HG03097 (cell line): Measurements from ENCODE around the gene APC2.
"Not testable (repeated sequence)": the region's sequence is repeated elsewhere in the genome, so short reads cannot be mapped to it uniquely, and the experiment has no call there.

Source experiments
- ATAC-seq: cut with Tn5 transposase; IDR thresholded peaks from one replicate; pipeline ENCODE4 v1.9.1; 2021; ENCODE audit not compliant: unreplicated experiment, low FRiP score

Gene APC2

DNA sequence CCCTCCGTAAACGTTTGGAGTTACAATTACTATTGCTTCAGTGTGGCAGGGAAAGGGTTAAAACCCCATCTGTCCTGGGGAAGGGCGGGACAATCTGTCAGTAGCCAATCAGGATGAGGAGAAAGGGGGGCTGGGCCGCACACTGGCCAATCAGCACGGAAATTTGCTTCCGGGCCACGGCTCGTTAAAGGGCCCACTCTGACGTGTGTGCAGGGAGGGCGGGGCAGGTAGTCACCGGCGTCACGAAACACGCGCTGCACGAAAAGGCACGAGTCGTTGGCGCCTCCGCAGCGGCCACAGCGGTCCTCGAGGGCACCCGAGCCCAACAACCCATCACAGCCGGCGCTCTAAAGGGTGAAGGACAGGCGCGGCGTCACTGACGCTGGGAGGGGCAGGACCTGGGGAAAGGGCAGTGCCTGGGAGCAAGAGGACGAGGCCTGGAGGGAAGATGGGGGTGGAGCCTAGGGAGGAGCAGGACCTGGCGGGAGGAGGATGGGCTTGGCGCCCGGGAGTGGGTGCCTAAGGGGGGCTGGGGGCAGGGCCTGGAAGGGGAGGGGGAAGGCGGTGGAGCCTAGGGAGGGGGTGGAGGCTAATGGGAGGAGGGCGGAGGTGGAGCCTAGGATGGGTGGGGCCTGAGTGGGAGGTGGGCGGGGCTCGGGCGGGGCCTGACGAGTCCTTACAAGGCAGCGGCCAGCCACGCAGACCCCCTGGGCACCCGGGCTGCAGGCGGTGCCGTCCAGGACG lies 58.0 kb downstream of the APC2 start:
- no peak for ATAC-seq

DNA sequence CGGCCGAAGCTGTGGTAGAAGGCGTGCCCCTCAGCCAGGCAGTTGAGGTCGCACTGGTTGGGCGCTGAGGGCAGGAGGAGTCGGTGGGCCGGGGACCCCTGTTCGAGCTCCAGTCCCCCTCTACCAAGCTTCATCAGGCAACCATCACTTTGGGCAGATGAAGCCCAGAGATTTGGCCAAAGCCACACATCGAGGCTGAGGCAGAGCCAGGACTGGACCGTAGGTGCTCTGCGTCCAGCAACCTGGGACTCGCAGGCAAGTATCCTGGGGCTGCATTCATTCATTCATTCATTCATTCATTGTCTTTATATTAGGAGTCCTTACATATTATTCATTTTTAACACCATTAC lies 58.6 kb downstream of the APC2 start:
- no peak for ATAC-seq

DNA sequence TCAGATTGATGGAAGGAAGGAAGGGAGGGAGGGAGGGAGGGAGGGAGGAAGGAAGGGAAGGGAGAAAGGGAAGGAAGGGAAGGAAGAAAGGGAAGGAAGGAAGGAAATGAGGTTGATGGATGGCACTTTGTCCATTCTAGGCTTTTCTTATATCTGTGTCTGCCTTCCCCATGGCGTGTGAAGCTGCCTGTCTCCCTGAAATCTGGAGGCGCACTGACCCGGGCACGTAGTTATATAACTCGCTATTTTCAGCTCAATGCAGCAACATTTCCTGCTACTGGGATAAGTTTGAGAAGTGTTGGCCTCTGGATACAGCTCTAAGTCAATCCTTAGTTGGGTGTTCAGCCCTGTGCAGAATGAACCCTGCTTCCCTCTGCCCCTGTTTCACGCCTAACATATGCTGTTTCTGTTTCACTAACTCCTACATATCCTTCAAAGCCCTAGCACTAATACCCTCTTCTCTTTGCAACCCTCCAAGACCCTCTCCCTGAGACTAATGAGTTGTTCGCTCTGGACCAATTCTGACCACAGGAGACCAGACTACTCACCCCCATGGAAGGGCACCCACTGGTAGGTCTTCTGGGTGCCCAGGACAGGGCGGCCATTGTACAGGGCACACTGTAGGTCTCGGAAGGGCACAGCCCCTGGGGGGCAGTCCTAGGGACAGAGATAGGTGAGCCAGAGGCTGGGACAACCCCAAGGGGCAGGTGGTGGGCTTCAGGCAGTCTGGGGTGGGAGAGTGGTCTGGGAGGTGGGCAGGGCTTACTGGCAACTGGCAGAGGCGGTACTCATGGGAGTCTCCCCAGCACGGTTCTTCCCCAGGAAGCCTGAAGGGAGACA lies 59.9 kb downstream of the APC2 start:
- ATAC-seq = no peak

DNA sequence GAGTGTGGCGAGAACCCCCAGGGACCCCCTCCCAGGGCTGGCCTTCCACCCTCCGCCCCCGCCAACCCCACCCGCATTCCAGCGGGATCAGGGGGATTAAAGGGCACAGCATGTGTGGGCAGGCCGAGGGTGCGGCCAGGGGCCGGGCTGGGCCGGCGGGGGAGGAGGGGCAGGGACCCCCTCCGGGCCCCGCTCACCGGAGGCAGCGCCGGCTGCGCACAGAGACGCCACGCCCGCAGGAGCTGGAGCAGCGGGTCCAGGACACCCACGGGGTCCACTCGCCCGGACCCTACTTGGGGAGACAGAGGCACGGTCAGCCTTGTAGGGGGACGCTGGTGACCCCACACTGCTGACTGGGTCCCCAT lies 60.5 kb downstream of the APC2 start:
- no peak for ATAC-seq

DNA sequence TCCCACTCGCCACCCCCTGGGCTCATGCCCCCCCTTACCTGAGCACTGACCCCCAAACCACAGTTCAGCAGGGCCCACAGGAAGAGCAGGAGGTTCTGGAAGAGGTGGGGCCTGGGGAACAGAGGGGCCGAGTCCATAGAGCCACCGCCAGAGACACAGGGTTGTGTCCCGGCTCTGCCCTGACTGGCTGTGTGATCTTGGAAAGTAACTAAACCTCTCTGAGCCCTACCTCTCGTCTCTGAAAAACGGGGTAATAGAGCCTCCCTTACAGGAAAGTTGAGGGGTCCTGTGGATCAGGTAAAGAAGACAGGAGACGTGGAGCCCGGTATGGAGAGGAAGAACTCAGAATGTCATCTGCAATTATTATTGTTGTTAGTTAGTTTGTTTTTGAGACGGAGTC lies 60.9 kb downstream of the APC2 start:
- ATAC-seq = no peak

DNA sequence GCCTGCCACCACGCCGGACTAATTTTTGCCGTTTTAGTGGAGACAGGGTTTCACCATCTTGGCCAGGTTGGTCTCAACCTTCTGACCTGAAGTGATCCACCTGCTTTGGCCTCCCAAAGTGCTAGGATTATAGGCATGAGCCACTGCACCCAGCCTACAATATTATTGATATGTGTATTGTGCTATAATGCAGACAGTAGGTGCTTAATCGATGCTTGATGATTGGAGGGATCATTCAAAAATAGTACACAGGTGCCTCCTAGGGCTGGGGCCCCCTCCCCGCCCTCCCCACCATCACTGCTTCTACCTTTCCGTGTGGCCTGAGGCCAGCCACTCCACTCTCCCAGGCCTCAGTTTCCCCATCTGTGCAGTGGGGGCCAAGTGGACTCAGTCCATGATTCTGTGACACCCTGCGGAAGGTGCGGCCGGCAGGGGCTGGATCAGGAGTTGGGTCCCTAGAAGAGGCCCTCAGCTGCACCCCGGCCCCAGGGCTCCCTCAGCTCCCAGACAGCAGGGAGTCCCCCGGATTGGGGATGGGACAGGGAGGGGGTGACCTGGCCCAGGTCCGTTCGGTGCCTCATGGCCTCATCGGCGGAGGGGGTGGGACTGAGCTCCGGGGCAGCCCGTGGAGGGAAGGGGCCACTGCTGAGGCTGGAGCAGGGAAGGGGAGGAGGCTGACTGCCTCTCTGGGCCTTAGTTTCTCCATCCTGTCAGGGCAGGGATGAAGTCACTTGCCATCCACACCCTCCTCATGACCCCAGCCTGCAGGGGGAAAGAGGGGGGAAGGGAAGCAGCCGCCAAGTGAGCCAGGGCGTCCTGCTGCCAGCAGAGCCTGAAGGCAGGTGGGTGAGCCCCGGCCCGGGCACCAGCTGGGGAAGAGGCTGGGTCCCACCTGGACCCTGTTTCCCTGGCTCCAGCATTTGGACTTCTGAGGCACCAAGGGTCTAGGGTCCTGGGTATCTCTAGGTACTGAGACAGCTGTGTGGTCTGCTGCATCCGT lies 61.7 kb downstream of the APC2 start:
- no peak for ATAC-seq

DNA sequence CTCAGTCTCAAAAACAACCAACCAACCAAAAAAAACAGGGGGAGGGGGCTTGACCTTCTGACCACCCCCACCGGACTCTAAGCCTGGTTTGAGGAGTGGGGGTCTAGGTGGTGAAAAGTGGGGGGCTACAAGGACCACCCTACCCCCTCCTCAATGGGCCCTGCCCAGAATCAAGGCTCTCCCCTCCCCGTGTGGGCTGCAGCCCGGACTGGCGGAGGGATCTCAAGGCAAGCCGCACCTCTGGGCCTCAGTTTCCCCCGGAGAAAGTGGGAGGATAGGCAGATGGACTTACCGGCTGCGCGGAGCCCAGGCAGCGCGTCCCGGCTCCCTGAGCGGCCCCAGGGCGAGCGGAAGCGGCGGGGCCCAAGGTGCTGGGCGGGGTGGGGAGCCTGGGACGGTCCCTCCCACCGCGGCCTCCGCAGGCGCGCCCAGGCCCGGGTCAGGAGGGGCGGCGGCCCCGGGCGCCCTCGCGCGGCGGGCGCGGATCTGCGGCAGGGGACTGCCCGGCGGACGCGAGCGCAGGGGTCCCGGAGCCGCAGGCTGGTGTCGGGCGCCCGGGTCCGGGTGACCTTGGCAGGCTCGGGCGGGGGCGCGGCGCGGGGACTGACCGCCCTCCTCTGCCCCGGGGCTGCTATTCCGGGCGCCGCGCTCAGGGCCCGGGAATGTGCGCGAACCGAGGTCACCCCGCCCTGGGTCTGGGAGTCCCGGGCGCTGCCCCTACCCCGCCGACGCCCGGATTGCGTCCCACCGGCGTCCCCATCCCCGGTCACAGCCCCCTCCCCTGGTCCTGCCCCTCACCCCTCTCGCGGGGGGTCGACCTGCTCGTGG lies 63.0 kb downstream of the APC2 start, which contains the start of gene ADAMTSL5:
TSS of gene ADAMTSL5 (minus strand) at position 349 of the 828 bp plus-strand sequence. CDS start 2,076 bp downstream, outside the sequence.
- no peak for ATAC-seq

DNA sequence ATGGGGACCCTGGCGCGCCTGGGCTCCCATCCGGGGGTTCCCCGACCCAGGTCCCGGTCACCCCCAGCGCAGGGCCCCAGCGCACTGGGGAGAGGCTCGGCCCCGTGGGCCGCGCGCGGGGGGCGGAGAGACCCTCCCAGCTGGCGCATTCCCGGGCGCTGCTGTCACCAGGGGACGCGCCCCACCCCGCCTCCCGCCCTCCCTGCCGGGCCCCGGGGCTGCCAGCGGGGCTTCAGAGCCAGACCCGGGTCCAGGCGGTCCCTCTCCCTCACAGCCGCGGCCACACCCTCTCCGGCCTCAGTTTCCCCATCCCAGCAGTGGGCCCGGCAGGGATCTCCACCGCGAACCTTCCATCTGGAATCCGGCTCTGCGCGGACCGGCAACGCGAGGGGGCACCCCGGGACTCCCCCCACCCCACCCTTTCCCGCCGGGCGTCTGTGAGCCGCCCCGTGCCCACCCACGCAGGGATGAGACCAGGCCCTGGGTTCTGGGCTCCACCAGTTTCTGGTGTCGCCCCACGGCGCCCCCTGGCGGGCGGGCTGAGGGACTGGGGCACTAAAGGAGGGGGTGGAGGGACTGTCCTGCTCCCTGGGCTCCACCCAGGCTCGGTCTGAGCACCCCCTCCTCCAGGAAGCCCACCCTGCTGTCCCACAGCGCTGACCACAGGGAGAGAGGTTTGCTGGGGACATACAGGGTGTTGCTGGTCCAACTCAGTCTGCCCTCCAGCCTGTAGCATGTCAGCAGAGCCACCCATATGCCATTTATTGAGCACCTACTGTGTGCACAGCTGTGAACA lies 63.8 kb downstream of the APC2 start:
- ATAC-seq = no peak

DNA sequence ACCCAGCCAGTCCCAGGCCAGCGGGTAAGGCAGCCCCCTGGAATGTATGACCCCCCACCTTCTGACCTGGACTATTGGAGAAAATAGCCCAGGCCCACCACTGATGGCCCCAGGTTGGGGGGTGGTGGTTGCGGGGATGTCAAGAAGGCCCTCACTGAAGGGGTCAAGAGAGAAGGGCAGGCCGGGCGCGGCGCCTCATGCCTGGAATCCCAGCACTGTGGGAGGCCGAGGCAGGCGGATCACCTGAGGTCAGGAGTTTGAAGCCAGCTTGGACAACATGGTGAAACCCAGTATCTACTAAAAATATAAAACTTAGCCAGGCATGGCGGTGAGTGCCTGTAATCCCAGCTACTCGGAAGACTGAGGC lies 64.4 kb downstream of the APC2 start:
- ATAC-seq = no peak

DNA sequence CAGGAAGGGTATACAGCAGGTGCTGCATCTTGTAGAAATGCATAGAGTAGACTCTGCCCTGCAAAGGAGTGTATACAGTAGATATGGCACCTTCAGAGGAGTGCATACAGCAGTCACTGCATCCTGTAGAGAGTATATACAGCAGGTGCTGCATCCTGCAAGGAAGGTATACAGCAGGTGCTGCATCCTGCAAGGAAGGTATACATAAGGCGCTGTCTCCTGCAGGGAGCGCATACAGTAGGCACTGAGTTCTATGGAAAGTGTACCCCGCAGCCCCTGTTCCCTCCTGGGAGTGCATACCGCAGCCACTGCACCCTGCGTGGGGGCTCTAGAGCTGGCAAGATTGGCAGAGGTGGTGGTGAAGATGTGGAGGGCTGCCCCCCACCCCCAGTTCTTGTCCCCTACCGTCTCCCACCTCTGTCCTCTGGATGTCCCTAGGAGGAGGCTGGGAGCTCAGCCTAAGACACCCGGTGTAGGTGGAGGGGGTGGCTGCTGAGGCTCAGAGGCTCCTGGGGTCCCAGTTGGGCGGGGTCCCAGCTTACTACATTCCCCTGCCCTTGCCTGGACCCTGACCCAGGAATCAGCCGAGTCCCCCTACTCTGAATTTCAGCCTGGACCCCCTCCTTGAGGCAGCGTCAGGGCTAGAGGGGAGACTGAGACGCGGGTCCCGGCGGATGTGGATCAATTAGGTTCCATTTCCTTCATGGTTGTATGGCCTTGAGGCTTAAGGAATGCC lies 65.2 kb downstream of the APC2 start:
- no peak for ATAC-seq

DNA sequence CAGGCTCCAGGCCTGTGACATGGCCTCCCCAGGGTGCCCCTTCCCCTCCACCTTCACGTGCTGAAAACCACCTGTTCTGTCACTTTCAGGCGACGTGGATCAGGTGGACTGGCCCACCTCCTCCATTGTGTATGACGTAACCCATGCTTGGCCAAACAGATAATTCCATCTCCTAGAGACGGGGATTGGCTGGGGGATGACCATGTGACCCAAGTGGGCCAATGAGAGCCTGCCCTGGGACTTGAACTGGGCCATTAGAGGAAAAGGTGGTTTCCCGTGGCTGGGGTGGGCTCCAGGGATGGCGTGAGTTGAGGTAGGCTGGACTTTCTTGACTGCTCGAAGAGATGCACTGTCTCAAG lies 66.5 kb downstream of the APC2 start:
- no peak for ATAC-seq

DNA sequence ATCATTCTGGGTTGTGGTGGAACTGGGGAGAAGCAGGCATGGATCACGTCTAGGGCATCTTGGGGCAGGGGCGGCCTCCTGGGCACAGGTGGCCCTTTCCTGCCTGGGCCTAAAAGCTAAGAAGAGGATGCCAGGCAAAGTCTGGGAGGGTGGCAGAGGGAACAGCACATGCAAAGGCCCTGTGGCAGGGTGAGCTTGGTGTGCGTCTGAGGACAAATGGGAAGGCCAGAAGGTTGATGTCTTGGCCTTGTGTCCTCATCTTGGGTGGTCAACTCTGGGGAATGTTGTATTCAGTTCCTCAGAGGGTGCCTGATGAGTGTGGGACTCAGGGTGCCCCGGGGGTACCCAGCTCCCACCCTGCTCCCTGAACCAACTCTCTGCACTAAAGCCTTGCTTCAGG lies 68.5 kb downstream of the APC2 start:
- no peak for ATAC-seq

DNA sequence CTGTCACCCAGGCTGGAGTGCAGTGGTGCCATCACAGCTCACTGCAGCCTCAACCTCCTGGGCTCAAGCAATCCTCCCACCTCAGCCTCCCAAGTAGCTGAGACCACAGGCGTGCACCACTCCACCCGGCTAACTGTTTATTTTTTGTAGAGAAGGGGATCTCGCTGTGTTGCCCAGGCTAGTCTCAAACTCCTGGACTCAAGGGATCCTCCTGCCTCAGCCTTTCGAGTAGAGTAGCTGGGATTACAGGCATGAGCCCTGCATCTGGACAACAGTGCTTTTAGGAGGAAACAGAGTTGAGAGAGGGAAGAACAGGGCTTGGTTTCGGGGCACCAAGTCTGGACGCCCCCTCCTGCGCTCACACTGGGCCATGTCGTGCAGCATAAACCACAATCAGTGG lies 69.9 kb downstream of the APC2 start:
- ATAC-seq = not testable (repeated sequence)

DNA sequence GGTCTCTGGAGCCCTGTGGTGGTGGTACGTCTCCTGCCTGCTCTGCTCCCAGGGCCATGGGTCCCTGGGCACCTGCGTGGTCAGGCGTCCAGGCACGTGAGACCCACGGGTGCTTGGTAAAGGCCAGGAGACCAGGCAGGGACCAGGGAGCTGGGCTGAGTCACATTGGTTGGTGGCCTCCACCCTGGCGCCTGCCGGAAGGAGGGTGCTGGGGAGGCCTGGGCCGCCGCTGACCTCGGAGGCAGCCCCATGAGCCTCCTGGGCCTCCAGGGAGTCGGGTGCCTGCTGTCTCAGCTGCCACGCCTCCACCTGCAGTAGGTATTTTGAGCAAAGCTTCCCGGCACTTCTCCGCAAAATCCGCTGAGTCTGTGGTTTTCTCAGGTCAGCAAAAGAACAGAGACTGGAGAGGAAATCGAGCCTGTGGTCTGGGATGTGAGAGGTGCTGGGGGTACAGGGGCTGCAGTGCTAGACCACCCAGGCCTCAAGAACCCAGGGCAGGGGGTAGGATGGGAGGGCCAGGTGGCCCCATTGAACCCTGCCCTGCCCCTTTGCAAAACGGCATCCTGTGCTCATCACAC lies 70.4 kb downstream of the APC2 start:
- ATAC-seq = no peak

DNA sequence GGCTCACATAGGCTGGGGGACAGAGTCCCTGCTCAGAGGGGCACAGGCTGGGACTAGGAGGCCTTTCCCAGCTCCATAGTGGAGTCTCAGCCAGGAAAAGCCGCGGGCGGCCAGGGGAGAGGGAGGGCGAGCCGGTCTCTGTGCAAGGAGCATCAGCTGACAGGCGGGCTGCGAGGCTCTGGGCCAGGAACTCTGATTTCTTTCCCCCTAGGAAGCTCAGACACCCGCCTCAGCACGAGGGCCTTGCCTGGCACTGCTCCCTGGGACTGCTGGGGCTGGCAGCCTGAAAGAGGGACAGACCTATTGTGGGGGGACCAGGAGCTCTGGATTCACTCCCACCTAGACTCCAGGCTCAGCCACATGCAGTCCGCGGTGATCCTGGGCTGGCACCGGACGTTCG lies 71.7 kb downstream of the APC2 start:
- ATAC-seq = no peak

DNA sequence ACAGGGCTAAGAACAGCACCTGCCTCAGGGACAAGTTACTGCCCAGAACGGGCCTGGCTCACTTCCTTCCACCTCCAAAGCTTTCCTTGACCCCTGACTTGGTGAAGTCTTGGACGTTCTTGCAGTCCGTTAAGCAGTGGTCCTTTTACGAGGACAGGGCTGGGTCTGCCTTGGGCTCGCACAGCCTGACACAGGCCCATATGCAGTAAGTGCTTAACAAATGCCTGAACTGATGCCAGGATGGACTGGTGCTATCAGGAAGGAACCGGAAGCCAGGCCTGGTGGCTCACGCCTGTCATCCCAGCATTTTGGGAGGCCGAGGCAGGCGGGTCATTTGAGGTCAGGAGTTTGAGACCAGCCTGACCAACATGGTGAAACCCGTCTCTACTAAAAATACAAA lies 72.1 kb downstream of the APC2 start:
- ATAC-seq = no peak

DNA sequence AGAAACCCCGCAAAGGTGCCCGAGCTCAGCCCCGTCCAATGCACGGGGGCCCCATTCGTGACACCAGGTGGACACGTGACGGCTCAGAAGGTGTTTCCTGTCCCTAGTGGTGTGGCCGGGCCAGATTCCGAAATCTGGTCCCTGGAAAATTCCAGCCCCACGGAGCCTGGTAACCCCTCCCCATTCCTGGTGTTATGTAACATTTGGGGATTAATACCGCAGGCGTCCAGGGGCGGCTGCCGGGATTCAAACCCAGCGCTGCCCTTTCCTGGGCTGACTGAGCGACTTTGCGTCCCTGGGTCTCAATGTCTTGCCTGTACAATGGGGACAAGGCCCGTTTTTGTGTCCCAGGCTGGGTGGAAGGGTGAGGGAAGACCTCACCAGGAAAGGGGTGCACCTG lies 72.9 kb downstream of the APC2 start:
- no peak for ATAC-seq
